ENCODE results near the gene PNLIPRP1. TPM values are rescaled to one million over a fixed set of nuclear protein-coding genes. Genes with fewer than 3 reads are reported as not detected.

PNLIPRP1 gene
- total RNA-seq, 1 experiment from 2014 or later = not detected

Other genes starting within 250 kb of the PNLIPRP1 start
- not detected in 2 replicates for gene PNLIPRP3, start 163.1 kb upstream of the PNLIPRP1 start, total RNA-seq (2014; rRNA removed; shearing (Covaris generic))
- not detected in 2 replicates for gene PNLIP, start 45.0 kb upstream of the PNLIPRP1 start, total RNA-seq (2014; rRNA removed; shearing (Covaris generic))
- gene PNLIPRP2, start 30.0 kb downstream of the PNLIPRP1 start, total RNA-seq (2014; rRNA removed; shearing (Covaris generic)) = not detected in 2 replicates
- 1.9 and 2.2 TPM in 2 replicates for gene HSPA12A, start 151.6 kb downstream of the PNLIPRP1 start, total RNA-seq (2014; rRNA removed; shearing (Covaris generic))

All from H7 (cell line).